GM04503 (cell line): ENCODE results near the gene CPXM1.
"Not testable (repeated sequence)": the region's sequence is repeated elsewhere in the genome, so short reads cannot be mapped to it uniquely, and the experiment has no call there.

Source experiments
- DNase-seq: peaks from one replicate; pipeline ENCODE4 v3.0.0-alpha.2; 2012; ENCODE audit warnings: low read depth

The CPXM1 gene

DNA sequence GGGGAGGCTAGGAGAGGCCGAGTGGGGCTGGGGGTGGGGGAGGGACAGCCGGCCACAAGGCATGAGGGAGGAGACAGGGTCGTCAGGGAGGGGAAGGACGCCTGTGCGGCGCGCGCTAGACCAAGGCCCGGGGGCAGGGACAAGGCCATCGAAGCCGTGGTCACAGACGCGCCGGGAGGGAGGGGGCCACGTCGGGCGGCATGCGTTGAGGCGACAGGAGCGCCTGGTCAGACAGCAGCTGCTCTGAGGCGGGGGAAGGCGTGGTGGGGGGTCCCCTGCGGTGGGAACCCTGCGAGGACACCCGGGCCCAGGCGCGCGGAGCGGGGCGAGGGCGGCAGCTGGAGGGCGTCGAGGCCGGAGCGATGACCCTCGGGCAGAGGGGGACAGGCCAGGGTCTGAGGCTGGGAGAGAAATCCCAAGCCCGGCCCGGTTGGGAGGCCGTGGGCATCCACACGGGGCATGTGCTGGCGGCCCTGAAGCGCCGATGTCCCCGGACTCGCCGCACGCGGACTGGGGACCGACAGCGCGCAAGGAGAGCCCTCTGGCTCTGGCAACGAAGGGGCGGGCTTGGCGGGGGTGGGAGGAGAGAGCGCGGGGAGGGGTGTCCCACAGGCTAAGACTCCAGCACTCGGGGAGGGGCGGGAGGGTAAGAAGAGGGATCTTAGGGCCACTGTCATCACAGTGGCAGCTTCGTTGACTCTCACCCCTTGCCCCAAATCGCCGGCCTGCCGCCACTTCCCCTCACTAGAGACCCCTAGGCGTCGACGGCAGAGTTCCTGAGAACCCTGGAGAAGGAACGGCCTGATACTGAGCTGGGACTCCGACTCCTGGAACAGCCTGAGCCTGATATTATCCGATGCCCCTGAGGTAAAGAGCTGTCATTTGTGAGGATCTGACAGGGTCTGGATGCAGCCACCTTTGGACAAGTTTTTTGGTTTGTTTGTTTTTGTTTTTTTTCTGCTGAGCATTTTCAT, 20.8 kb upstream of the CPXM1 start:
- no peak for DNase-seq

DNA sequence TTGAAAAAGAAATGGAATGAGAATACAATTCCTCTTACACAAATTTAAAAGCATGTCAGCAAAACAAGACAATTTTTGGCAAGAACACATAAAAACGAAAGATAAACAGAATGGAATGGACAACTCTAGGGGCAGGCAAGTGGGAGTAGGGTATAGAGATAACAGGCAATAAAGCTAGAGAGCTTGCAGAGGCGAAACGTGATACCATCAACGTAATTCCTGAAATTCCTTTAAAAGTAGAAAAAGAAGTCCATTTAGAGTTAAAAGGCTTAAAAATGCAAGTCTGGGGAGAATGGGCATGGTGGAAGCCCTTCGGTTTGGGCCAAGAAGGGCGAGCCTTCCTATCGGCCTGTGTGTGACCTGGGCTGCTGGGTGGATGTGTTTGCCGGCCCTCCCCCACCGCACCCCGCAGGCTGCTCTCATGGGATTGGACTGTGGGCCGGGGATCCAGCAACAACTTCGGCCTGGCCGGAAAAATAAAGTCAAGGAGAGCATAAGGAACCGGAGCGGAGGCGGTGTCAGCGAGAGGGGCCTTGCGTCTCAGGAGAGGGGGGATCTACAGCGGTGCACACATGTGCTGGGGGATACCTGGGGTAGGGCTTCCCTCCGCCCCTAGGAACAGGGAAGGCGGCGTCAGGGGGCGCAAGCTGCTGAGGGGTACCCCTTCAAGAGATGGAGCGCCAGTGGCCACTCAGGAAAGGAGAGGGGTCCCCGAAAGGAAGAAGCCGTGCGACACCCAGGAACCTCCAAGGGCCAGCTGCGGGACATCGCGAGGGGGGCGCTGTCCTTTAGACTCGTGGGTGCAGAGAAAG, 19.9 kb upstream of the CPXM1 start:
- no peak for DNase-seq

DNA sequence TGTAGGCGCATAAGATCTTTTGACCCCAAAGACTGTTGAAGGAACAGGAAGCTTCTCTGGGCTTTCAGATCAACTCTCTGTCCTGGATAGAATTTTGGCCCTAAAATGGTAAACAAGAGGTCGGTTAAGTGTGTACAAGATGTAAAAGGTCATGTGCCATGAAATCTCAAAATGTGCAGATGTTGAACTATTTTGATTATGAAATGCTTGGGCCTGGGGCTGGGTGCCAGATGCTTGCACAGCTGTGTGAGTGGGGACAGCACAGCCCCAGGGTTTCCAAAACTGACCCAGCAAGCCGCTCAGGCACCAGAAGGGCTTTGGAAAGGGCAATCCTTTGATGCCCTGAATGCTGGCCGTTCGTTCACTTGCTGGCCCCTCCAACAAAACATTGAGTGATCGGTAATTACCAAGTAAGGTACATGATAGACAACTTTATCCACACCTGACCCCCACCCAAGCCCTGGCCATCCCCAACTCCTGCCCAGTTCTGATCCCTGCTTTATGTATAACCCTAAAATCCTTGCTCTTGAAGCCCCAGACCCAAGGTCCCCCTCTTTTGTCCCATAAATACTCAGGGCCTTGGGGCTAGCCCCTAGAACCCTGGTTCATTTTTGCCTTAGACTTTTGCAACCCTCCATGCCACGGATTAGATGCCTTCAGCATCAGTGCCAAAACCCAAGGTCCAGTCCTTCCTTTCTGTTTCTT, 17.6 kb upstream of the CPXM1 start:
- no peak for DNase-seq

DNA sequence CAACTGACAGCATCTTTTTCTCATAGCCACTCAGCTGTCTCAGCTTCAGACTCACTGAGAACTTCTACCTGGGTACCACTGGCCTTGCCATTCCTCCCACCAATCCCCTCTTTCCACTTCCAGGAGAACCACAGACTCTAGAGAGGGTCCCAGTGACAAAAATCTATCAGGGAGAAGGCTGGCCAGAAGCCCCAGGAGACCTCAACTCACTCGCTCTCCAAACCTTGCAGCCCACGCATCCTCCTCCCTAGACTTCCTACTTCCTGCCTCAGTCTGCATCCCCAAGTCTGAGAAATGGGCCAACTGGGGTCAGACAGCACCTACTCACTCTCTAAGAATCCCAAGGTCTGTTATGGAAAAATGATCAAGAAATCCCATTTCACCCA, 16.9 kb upstream of the CPXM1 start:
- DNase-seq, result no peak

DNA sequence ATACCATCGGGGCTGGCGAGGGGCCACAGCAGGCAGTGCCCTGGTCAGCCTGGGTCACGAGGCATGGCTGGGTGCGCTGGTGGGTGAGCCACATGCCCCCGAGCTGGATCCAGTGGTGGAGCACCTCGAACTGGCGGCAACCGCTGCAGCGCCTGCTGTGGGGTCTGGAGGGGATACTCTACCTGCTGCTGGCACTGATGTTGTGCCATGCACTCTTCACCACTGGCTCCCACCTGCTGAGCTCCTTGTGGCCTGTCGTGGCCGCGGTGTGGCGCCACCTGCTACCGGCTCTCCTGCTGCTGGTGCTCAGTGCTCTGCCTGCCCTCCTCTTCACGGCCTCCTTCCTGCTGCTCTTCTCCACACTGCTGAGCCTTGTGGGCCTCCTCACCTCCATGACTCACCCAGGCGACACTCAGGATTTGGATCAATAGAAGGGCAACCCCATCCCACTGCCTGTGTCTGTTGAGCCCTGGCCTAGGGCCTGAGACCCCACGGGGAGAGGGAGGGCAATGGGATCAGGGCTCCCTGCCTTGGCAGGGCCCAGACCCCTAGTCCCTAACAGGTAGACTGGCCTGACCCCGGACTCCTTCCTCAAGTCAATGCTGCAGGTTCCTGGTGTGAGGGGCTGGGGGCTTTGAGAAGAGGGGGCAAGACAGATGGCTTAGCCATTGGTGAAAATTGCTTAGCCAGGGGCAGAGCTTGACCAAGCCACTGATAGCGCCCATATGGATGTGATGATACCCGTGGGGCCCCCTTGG, 16.3 kb upstream of the CPXM1 start:
- DNase-seq, result no peak

DNA sequence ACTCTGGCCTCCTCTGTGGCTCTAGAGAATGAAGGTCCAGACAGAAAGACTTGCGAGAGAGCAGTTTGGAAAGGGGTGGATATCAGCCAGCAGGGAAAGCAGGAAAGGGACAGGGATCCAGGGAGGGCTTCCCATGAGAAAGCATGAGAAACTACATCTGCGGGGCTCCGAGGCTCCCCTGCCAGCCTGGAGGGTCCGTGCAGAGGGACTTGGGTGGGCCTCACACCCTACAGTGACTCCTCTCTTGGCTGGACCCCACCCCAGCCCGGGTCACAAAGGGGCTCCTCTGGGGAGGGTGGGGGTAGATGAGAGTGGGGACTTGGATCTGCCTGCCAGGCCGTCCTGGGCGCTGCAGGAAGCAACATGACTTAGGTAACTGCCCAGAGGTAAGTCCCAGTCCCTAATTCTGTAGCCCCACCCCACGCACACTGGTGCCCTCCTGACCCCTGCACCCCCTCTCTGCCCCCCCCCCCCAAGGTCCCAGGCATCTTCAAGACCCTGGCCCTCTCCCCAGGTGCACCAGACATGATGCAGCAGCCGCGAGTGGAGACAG, 15.7 kb upstream of the CPXM1 start, which contains the start of gene TMEM239:
TMEM239 (plus strand) TSS at position 335 of the 553 bp plus-strand sequence; CDS start at position 526, 191 bp downstream.
- no peak for DNase-seq

DNA sequence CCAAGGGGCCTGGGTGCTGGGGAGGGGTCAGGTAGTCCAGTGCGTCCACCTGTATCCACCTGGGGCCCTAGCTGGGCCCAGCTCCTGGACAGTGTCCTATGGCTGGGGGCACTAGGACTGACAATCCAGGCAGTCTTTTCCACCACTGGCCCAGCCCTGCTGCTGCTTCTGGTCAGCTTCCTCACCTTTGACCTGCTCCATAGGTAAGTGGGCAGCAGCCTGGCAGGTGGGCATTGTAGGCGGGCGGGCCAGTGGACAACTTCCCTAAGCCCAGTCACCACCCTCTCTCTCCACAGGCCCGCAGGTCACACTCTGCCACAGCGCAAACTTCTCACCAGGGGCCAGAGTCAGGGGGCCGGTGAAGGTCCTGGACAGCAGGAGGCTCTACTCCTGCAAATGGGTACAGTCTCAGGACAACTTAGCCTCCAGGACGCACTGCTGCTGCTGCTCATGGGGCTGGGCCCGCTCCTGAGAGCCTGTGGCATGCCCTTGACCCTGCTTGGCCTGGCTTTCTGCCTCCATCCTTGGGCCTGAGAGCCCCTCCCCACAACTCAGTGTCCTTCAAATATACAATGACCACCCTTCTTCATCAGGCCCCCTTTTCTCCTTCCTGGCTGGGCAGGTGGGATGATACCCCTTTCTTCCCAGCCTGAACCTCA, 14.9 kb upstream of the CPXM1 start:
- DNase-seq, result no peak

DNA sequence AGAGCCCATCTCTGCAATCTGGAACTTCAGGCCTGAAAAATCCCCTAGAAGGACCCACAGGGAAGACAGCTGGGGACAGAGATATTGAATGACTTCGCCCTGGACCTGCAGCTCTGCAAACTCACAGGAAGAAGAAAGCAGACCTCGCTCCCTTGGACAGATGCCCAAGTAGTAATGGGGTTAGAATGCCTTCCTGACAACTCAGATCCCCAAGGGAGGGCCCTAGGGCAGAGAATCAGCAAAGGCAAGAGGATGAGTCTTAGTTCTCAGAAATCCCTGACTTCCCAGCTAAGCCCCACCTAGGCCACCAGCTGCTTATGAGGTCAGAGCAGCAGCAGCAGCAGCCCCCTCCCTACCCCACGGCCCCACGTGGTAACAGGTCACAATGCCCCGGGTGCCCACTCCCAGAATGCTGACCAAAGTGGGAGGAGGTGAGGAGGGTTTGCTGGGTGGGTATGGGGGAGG, 14.2 kb upstream of the CPXM1 start, which contains the start of gene C20orf141:
C20orf141 (plus strand) TSS at position 401 of the 465 bp plus-strand sequence. CDS start 198 bp downstream, outside the sequence.
- peak; percentile 97 for DNase-seq

DNA sequence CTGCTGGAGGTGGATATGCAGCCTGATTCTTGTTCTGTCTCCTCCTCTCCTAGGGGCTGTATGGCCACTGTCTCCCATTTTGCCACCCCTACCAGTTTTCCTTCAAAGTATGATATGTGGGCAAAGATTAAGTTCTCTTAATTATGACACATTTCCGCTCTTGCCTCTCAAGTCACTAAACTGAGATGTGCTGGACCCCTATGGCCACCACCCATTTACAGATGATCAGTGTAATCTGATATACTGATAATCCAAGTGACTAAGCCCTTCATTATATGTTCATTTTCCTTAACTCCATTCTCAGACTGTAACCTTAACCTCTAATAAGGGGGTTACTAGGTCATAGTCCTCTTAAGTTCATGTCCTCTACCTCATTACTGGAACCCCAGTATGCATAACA, 13.6 kb upstream of the CPXM1 start:
- DNase-seq, result no peak

DNA sequence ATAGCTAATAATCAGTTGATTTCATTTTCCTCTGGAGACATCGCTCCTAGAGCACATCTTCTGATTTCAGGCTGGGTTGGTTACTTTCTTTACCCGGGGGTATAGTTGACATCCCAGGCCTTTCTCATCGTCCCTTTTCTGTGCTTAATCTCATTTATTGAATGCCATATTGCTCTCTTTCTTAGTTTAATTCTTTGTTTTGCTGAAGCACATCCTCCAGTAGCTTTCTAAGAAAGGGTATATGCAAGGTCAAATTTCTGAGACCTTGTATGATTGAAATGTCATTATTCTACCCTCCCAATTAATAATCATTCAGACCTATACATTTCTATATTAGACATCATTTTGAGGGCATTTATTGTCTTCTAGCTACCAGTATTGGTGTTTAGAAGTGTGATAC, 11.8 kb upstream of the CPXM1 start:
- DNase-seq, result no peak

DNA sequence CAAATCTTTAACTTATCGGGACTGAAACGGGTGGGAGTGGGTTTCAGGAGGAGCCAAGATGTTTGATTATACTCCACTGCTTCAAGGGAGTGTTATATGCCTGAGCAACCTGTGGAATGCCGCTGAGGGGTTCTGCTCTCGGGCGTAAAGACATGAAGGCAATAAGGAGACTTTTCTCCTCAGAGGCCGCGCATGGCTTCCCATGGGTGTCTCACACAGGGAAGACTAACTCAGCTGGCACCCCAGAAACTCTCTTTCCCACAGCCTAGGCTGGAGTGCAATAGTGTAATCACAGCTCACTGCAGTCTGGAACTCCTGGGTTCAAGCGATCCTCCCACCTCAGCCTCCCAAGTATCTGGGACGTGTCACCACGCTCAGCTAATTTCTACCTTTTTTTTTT, 9.3 kb upstream of the CPXM1 start:
- DNase-seq, result no peak

DNA sequence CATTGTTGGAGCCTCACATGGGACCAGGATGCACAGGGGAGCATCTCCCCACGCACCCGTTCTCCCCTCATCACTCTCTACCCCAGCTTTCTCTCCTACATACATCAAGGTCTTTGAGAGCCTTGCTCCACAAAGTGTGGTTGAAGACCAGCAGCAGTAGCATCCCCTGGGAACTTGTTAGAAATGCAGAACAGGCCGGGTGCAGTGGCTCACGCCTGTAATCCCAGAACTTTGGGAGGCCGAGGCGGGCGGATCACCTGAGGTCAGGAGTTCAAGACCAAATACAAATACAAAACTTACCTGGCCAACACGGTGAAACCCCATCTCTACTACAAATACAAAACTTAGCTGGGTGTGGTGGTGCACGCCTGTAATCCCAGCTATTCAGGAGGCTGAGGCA, 7.5 kb upstream of the CPXM1 start:
- not testable (repeated sequence) for DNase-seq

DNA sequence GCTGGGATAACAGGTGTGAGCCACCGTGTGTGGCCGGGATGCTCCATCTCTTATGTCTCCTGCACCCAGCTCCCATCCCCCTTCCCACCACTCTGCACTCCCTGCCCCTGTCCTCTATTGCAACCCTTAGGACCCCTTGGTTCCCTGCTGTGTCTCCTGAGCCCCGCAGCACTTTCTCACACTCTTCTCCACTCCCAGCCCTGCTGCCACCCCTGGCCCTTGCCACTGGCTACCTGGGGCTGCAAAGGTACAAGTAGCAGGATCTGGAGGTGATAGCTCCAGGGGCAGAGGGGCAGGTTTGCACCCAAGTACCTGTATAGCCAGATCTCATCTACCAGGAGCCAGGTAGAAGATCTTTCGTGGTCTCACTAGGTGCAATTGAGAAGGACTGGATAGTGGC, 6.6 kb upstream of the CPXM1 start:
- no peak for DNase-seq

DNA sequence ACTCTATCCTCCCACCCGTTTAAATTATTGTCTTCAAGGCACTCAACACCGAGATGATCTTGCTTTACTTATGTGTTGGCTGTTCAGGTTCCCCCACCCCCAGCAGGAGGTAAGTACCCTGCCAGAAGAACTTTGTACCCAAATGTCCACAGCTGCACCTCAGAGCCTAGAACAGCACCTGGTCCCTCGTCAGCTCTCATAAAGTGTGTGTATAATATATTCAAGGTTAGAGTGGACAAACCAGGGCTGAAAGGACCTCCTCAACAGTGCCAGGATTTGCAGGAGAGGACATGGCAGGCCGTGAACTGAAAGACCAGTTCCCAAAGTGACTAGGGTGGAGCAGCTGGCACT, 5.9 kb upstream of the CPXM1 start:
- DNase-seq, result no peak

DNA sequence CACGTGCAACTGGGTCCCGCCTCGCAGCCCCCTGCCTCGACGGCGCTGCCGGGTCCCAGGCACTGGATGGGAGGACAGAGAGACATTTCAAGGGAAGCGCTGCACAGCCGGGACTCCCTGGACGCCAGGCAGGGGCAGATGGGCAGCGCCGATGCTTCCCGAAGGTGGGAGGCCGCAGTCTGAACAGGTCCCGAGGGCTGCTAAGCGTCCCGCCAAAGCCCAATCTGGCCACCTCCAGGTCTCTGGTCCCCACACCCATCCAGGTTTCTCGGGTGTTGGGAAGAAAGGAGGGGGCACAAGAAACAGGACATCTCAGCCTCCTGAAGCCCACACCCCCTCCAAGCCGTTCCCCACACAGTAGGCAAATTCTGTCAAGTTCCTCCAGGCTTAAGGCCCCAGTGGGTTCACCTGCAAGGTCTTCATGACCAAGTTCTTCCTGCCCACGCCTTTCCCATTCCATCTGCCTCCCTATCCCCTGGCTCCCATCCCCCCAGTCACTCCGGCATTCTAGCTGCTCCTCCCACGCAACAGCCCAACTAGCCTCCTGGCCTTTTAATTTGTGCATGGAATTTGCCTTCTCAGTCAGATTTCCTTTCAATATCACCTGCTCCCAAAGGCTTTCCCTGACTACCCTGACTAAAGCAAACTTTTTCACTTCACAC, 5.4 kb upstream of the CPXM1 start:
- no peak for DNase-seq

DNA sequence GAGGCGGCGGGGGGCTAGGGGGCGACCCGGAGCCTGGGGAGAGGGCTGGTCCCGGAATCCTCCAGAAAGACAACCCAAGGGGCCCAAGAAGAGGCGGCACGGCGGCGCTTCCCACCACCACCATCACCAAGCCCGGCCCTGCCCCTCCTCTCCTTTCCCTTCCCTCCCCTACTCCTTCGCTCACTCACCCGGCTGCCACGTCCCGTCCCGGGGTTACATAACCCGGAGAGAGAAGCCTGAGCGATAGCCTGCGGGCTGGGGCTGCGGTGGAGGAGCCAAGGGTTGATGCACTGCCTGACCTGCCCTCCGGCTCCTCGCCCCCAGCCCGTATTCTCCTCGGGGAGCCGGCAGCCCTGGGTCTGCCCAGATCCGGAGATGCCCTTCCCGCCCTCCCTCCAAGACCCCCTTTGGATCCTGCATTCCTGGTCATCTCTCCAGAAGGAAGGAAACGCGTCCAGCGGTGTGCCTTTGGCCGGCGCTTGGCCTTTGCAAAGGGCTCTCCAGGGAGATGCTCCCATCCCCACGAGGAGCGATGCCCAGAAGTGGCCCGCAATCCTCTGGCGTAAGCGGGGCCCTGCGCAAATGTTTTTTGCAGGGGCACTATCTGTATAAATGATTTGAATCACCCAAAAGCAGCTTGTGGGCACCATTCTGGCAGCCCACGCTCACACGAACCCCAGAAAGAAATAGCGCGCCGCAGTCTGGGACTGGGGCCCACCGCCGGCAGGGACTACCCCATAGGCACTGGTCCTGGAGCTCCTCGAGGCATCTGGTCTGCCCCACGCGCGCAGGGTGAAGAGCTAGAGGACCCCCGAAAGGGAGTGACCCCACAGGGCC, 4.6 kb upstream of the CPXM1 start:
- DNase-seq, result no peak

DNA sequence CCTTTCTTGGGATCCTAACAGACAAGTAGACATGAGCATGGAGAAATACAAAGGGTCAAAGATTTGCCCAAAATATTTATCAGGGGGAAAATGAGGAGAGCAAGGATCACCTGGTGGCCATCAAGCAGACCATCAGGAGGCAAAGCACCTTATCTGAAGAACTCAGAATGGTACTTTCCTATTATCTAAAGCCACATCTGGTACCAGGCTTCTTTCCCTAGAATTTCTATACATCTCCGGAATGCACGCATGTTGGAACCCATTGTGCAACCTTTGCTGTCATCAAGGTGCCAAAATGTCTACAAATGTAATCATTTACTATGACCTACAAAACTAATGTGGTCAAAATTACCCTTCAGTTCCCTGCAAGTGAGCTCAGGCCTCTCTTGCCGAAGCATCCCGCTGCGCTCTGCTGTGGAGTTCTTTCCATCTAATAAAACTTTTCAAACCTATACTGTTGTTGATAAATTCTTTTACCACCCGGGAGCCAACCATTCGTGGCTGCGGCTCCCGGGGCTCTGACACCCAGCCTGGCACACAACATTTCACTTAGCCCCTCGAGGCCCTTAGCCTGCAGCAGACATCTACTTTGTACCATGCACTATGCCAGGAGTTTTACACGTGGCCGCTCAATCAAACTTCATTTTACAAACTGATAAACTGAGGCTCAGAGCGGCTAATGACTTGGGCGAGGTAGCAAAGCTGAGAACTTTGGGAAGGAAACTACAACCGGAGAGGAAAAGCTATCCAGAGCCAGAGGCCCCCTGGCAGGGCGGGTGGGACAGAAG, 3.8 kb upstream of the CPXM1 start:
- DNase-seq, result no peak

DNA sequence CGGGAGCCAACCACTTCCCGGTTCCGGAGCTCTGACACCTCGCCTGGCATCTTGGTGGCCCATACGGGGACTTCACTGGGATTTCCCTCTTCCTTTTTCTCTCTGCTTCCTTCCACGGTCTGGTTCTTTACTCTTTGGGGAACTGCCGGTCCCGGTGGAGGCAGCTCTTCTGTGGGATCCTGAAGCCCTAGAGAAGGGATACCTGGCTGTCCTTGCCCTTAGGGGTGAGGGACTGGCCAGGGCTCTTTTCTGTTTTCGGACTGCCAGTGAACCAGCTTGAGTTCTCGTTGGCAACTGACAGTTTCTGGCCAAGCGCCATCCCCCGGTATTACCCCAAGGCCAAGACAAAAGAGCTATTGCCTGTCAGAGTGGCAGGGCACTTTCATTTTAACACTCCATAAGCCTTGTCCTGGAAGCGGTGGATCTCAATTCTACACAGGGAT, 880 bp upstream of the CPXM1 start:
- no peak for DNase-seq
